ENCODE data around the gene ANKRD52.

The ANKRD52 gene

DNA sequence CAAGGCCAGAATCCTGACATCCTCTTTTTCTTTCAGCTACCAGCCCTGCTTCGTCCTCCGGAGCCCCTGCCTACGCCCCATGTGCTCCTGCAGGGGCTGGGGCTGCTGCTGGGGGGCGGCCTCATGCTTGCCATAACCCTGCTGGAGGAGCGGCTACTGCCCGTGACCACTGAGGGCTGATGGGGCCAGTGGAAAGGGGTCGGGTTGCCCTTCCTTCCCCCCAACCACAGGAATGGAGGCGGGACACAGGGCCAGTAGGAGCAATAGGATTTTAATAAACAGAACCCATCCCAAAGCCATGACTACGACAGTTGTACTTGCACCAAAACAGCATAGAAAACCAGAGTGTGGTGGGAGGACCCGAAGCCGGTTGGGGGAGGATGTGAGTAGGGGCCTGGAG, 20.6 kb downstream of the ANKRD52 start:
- DNase-seq = no peak

DNA sequence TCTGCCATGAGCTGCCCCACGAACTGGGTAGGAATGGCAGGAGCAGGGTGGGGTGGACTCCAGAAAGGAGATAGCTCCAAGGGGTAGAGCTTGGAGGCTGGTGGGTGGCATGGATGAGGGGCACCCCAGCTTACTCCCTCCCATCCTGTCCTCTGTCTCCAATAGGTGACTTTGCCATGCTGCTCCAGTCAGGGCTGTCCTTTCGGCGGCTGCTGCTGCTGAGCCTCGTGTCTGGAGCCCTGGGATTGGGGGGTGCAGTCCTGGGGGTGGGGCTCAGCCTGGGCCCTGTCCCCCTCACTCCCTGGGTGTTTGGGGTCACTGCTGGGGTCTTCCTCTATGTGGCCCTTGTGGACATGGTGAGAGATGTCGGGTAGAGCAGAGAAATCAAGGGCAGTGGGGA, 21.2 kb downstream of the ANKRD52 start:
- DNase-seq = no peak

DNA sequence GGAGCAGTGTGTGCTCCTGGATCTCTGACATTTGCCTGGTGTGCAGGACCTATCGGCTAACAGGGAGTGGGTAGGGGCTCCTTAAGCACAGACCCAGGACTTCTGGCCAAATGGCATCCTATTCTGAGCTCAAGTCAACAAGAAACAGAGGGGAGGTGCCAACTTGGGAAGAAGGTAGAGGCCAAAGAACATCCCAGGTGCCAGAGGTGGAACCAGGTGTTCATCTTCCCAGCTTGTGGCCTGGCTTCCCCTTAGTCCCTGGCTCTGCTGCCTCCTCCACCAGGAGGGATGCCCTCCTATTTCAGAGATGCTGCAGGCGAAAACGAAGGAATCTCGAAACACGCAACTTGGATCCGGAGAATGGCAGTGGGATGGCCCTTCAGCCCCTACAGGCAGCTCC, 22.1 kb downstream of the ANKRD52 start:
- no peak for DNase-seq

DNA sequence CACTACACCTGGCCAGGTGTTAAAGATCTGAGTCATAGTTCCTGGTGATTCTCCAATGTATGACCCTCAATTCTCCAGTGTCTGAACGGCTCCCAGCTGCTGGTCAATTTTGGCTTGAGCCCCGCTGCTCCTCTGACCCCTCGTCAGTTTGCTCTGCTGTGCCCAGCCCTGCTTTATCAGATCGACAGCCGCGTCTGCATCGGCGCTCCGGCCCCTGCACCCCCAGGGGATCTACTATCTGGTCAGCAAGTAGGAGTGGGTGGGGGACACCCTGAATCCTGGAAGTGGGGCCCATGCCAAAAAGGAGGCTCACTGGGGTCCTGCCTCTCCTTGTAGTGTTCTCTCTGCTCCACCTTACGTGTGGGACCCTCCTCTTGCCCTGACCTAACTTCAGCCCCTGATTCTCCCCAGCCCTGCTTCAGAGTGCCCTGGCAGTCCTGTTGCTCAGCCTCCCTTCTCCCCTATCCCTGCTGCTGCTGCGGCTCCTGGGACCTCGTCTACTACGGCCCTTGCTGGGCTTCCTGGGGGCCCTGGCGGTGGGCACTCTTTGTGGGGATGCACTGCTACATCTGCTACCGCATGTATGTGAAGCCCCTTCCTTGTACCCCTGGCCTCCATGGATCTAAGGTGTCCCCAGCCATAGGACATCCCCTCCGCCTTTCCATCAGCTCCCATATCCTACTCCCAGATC, 23.3 kb downstream of the ANKRD52 start:
- no peak for DNase-seq

DNA sequence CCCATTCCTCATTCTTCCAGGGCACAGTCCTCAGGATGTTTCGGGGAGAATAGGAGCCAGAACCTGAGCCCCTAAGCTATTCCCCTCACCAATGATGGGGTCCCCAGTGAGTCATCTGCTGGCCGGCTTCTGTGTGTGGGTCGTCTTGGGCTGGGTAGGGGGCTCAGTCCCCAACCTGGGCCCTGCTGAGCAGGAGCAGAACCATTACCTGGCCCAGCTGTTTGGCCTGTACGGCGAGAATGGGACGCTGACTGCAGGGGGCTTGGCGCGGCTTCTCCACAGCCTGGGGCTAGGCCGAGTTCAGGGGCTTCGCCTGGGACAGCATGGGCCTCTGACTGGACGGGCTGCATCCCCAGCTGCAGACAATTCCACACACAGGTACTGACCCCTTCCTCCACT, 27.0 kb downstream of the ANKRD52 start:
- DNase-seq = no peak

DNA sequence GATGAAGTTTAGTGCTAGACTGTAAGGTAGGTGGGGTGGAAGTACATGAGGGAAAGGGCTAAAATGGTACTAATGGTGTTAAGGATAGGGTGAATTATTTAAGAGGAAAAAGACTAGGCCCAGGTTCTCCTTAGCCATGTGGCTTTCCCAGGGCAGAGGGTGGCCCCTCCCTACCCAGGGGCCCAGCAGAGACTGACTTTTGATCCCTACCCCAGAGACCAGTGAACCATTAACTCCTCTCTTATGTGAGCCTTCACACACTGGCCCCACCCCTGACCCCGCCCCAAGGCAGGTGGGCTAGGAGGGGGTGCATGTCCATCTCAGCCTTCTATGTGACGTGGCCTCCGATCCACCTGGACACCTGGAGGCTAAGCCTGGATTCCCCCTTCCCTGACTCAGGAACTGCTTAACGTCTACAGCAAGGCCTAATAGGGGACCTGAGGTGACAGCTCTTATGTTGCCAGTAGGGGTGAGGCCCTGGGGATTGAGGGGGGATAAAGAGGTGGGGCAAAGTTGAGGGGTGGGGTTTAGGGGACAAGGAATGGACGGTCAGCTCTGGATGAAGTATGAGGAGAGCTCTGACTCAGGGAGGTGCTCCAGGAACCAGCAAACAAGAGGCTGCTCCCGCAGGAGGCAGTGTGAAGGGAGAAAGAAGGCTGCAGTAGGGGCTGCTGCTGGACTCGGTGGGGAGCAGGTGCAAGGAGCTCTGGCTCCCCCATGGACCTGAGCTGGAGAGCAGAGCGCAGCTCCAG, 27.6 kb downstream of the ANKRD52 start:
- DNase-seq = no peak

GRCh38 chr12:56229916-56230431, 28.2 kb downstream of the ANKRD52 start, which contains the start of gene SLC39A5:
TSS of gene SLC39A5 (plus strand) at chr12:56230051. CDS start at chr12:56231275, 1,224 bp downstream.
- no peak for DNase-seq

GRCh38 chr12:56229082-56229481, 29.1 kb downstream of the ANKRD52 start:
- DNase-seq = no peak

- no peak for DNase-seq
Observed at GRCh38 chr12:56224954-56225353, 33.2 kb downstream of the ANKRD52 start.

- DNase-seq = peak; percentile 91
Observed at GRCh38 chr12:56224102-56224701, 34.0 kb downstream of the ANKRD52 start, which contains the start of gene NABP2. TSS of gene NABP2 (plus strand) at chr12:56224342. CDS start at chr12:56224857, 515 bp downstream.

DNA sequence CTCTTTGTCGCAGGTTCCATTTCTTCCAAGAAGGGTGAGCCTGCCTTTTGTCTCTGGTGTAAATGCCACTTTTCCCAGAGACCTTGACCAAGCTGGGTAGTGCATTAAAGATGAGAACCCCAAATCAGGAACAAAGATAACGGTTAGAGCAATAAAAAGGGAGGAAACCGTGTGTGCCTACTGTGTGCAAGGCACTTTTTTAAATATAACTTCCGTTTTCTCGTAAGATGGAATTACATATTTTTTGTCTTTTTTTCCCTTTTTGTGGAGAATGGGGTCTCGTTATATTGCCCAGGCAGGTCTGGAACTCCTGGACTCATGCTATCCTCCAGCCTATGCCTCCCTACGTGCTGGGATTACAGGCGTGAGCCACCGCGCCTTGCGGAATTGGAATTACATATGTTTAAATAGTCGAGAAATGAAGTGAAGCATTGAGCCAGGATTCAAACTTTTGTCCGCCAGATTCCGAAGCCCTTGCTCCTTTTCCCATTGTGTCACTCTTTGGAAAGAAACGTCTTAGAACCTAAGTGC, 34.5 kb downstream of the ANKRD52 start:
- no peak for DNase-seq

DNA sequence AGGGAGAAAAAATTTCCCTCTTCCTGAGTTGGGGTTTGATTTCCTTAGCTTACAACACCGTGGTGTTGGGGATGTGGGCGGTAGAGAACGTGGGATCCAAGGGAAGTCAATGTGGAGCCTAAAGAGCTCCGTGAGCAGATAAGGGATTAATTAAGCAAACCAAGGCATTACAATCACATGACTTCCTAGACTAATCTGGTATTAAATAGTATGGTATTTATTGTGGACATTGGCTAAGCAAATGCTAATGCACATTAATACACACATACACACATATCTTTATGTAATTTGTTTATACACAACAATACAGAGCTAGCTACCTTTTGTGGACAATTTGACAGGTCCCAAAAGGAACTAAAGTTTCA, 35.7 kb downstream of the ANKRD52 start:
- DNase-seq = no peak

DNA sequence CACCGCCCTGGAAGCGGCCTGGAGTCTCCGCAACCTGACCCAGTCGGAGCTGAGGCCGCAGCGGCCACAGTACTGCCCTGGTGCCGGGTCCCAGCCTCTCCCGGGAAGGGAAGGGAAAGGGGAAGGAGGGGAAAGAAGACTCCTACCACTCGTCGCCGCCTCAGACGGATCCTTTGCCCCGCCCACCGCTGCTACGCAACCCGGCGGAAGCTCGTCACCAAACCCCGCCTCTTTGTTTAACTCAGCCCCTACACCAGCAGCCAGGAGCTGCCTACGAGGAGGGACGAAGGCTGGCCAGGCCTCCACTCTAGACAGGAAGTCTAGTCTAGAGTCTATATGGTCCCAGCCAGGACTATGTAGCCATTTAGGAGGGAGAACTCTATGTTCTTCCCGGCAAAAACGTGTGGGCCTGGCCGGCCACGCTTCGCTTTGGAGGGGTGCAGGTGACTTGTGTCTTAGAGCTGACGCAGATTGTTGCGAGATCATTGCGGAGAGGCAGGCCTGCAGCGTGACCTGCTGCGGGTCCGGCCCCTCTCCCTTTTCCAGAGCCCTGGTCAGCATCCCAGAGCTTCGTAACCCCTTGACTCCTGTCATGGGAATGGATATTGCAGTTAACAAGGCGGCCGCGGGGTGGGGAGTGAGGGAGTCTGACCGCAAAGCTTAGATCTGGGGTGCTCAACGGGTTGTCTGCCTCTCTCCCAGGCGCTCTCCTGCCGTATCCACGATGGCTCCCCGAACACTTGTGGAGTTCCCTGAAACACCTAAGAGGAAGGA, 36.2 kb downstream of the ANKRD52 start, which contains the start of gene RNF41:
Gene RNF41 (minus strand): TSS at position 166 of the 774 bp plus-strand sequence. CDS start 7,875 bp downstream, outside the sequence.
- DNase-seq = peak; percentile 94

DNA sequence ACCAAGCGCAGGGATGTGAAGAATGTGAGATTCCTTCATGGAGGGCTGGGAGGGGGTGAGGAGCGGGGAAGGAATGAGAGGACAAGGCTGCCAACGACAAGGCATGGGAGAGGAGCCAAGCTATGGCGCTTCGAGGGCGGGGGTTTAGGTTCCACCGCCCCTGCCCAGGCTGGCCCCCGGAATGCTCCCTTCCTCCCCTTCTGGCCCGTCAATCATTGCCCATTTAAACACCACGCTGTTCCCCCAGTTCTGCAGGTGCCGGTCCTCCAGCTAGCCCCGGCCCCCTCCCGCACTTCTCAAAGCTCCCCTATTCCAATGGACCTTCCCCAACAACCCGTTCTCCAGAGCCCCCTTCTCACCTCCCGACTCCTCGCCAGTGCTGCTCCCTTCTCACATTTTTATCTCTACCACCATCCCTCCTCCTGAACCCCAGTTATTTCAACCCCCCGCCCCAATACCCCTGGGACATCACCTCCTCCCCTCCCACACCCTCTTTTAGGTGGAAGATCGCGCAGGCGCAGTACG, 36.9 kb downstream of the ANKRD52 start:
- DNase-seq = no peak

GRCh38 chr12:56220611-56221231, 37.5 kb downstream of the ANKRD52 start:
- DNase-seq = peak; percentile 40

DNA sequence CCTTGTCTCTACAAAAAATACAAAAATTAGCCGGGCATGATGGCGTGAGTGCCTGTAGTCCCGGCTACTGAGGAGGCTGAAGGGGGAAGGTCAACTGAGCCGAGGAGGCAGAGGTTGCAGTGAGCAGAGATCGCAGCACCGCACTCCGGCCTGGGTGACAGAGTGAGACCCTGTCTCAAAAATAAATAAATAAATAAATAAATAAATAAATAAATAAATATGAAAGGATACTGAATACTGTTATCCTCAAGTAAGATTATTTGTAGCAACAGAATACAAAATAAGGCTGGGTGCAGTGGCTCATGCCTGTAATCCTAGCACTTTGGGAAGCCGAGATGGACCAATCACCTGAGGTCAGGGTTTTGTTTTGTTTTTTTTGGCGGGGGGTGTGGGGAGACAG, 38.3 kb downstream of the ANKRD52 start:
- DNase-seq = no peak

DNA sequence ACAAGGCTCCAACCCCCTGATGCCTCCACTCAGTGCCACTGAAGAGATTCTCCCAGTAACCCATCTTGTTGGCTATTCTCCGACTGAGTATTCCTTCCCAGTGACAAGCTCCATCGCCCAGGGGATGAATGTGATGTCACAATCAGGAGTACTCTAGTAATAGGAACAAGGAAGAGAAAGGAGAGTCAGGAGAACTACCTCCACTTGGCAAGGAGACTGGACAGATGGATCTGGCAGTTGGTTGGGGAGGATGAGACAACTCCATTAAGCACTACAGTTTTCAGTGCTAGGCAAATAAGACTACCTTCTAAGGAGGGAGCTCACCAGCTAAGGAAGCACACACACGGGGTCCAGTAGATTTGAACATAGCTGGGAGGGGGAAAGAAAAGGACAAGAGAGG, 41.7 kb downstream of the ANKRD52 start:
- no peak for DNase-seq

- no peak for DNase-seq
Observed at GRCh38 chr12:56213878-56214277, 44.3 kb downstream of the ANKRD52 start.

DNA sequence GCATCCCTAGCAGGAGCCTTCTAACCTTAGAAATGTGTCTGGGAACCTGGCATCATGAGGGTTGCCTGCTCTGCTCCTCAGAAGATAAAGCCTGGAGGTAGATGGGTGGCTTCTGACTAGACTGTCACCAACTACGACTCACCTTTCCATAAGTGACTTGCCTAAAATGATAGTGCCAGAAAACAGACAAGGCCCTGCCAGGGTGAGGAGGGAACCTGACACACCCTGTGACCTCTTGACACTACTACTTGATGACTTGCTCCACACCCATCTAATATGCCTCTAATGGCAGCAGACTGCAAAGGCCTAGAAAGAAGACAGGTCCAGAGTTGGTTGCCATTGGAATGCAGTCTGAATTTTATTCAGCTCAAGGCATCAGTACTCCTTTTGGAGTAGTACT, 45.8 kb downstream of the ANKRD52 start:
- DNase-seq = no peak

DNA sequence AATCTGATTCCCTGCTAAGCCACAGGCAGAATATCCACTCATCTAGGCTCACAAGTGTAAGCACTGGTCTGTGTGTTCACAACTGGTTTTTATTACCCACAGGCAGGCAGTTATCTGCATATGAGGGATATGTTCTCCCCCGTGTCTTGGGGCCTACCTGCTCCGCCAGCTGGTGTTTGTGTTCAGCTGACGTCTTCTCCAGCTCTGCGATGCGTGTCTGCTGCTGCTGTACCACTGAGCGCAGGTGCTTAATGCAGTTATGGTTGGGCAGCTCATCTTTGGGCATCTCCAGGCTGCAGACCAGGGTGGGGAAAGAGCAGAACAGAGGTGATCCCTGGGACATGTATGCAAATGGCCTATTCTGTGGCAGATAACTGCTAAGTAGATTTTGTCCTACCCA, 50.2 kb downstream of the ANKRD52 start:
- peak; percentile 54 for DNase-seq

DNA sequence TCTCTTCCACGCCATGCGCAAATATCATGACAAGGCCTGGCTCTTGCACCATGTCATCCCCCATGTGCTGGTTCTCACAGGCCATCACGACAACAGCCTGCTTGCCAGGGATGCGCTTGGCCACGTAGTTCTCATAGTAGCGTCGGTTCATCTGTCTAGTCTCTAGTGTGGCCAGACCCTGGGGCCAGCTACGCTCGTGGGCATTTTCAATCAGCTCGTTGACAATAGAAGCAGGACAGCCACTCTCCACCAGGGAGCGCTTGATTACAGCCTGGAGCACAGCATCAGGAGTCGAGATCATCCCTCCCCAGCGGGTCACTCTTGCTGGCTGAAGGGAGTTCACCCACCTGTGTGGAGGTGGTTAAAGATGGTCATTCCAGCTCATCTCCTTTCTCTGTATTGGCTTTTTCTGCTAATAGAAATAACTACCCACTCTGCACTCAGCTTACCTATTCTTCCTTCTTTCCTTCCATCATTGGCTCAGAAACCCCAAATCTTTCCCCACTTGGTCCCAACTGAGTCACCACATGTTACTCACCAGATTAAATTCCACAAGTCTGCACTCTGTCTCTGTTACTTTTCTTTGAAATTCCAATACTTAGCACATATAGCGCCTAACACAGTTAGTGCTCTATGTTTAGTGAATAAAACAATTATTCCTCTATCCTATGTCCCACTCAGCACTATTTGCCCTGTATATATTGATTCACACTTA, 51.6 kb downstream of the ANKRD52 start:
- DNase-seq = peak; percentile 43
